ENCODE data around the gene LUZP2.

The LUZP2 gene

GRCh38 chr11:24734742-24735237 is 237.9 kb downstream of the LUZP2 start:
- DNase-seq = no peak

GRCh38 chr11:24738972-24739371 is 242.1 kb downstream of the LUZP2 start:
- no peak for DNase-seq

GRCh38 chr11:24739637-24740036 is 242.8 kb downstream of the LUZP2 start:
- DNase-seq = no peak

GRCh38 chr11:24747275-24748251 is 250.7 kb downstream of the LUZP2 start:
- DNase-seq = no peak

GRCh38 chr11:24748261-24748660 is 251.4 kb downstream of the LUZP2 start:
- no peak for DNase-seq

- DNase-seq = no peak
Measured at GRCh38 chr11:24754406-24754805, 257.6 kb downstream of the LUZP2 start.

GRCh38 chr11:24755260-24755839 is 258.5 kb downstream of the LUZP2 start:
- no peak for DNase-seq

- no peak for DNase-seq
Measured at GRCh38 chr11:24759742-24760141, 262.9 kb downstream of the LUZP2 start.

- DNase-seq = no peak
Measured at GRCh38 chr11:24760681-24761080, 263.8 kb downstream of the LUZP2 start.

- no peak for DNase-seq
Measured at GRCh38 chr11:24762076-24762475, 265.2 kb downstream of the LUZP2 start.

GRCh38 chr11:24767411-24767810 is 270.6 kb downstream of the LUZP2 start:
- DNase-seq = no peak

GRCh38 chr11:24773322-24773721 is 276.5 kb downstream of the LUZP2 start:
- no peak for DNase-seq

- DNase-seq = no peak
Measured at GRCh38 chr11:24779791-24780190, 282.9 kb downstream of the LUZP2 start.

GRCh38 chr11:24781288-24781687 is 284.4 kb downstream of the LUZP2 start:
- no peak for DNase-seq

GRCh38 chr11:24793479-24793878 is 296.6 kb downstream of the LUZP2 start:
- DNase-seq = no peak

GRCh38 chr11:24794064-24794463 is 297.2 kb downstream of the LUZP2 start:
- no peak for DNase-seq

GRCh38 chr11:24805671-24806070 is 308.8 kb downstream of the LUZP2 start:
- no peak for DNase-seq

GRCh38 chr11:24808173-24808572 is 311.3 kb downstream of the LUZP2 start:
- DNase-seq = no peak

GRCh38 chr11:24819006-24819405 is 322.2 kb downstream of the LUZP2 start:
- DNase-seq = no peak

GRCh38 chr11:24819863-24820434 is 323.1 kb downstream of the LUZP2 start:
- DNase-seq = no peak

- DNase-seq = no peak
Measured at GRCh38 chr11:24820541-24820940, 323.7 kb downstream of the LUZP2 start.

- no peak for DNase-seq
Measured at GRCh38 chr11:24828938-24829605, 332.2 kb downstream of the LUZP2 start.

GRCh38 chr11:24833573-24833972 is 336.7 kb downstream of the LUZP2 start:
- DNase-seq = no peak
